H1 (cell line): ENCODE results near the gene MAN1C1. TPM values are rescaled to one million over a fixed set of nuclear protein-coding genes. Genes with fewer than 3 reads are reported as not detected.

Experiments used
- CBX5 ChIP-seq: fragments of 300-800, 300-1000 bp; sonication (generic); IDR thresholded peaks from 2 replicates; pipeline ENCODE4 v1.7.1; 2016; ENCODE audit warnings: antibody characterized with exemption, low read length, low read depth
- RBBP5 ChIP-seq: IDR thresholded peaks from 2 replicates; pipeline ENCODE4 v1.7.1; 2012; ENCODE audit warnings: low read depth, mild to moderate bottlenecking, inconsistent platforms, low read length, moderate library complexity, borderline replicate concordance
- SIN3A ChIP-seq, 2 experiments: IDR thresholded peaks in 1 of 2; conservative IDR thresholded peaks in 1 of 2; 2 replicates each; pipeline ENCODE4 v1.6.1; 2011 to 2012; ENCODE audit warnings: low read length in 2 of 2, improper control_type of control experiment in 1 of 2, low read depth in 1 of 2, mild to moderate bottlenecking in 1 of 2
- SRF ChIP-seq: IDR thresholded peaks from 2 replicates; pipeline ENCODE4 v1.6.1; 2011; ENCODE audit warnings: mild to moderate bottlenecking, low read depth, low read length, moderate library complexity
- TAF7 ChIP-seq: optimal IDR thresholded peaks from 2 replicates; pipeline ENCODE3; 2011; ENCODE audit warnings: low read depth, mild to moderate bottlenecking, inconsistent platforms, low read length, moderate library complexity, borderline replicate concordance
- TBP ChIP-seq: IDR thresholded peaks from 2 replicates; pipeline ENCODE4 v1.6.1; 2011; ENCODE audit warnings: low read depth, low read length, improper control_type of control experiment
- TEAD4 ChIP-seq: IDR thresholded peaks from 2 replicates; pipeline ENCODE4 v1.6.1; 2012; ENCODE audit warnings: low read depth, low read length, inconsistent platforms, mixed read lengths
- USF2 ChIP-seq: IDR thresholded peaks from 2 replicates; pipeline ENCODE4 v1.6.1; 2011; ENCODE audit warnings: low read length, improper control_type of control experiment
- polyA plus RNA-seq, 7 experiments: library from polyadenylated mRNA; depleted of rRNA in 3 of 7; stranded (reverse) in 5 of 7; unstranded in 2 of 7; fragments of >200 nt in 5 of 7; fragments of 200-250 nt in 2 of 7; gene quantifications; 1 replicate in 5 of 7; 2 replicates in 1 of 7; 4 replicates in 1 of 7; pipeline versions ENCODE4 v1.2.1 to v1.2.3, GENCODE V29; 2011 to 2013; ENCODE audit warnings: missing spikeins in 2 of 7, mixed read lengths in 2 of 7
- total RNA-seq: library from RNA; stranded (reverse); fragmentation: NEBNext Ultra II Directional; extraction: Animal tissue kit (Norgen Biotek cat#: 25700); gene quantifications from 2 replicates; pipeline ENCODE4 v1.2.1, GENCODE V29; 2021

Gene MAN1C1
- total and polyA plus RNA-seq, 2 of the 8 experiments (the other 6 are each of a cell fraction or from before 2014, with no cell fraction given), result 7.8 to 15.2 TPM

DNA sequence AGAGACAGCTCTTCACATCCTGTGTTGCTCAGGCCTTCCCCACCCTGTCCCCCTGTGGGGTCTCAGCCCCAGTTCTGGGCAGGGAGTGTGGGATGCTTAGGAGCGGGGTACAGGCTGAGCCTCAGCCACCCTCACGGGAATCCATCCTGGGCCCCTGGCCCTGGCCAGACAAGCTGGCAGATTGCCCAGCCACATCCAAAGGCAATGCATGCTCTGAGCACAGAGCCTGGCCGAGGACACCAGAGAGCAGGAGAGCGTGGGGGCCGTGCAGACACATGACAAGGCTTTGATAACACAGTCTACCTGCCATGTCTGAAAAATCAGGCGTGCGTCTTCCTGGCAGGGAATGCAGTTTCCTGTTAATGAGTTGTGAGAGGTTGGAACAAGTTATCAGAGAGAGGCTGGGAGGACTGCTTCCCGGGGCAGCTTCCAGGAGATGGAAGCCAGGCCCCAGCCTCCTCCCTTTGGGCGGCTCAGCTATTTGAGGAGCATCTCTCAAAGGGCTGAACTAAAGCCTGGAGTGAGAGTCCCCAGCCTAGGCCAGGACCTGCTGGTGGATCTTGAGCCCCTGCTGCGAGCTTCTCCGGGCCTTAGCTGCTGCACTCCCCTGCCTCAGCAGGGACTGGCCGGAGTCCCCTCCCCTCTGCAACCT, 111.2 kb downstream of the MAN1C1 start (continued):
- TF ChIP-seq USF2 (no peak), TAF7 (no peak), CBX5 (no peak), SIN3A (conservative IDR thresholded peaks at IDR 0.05 in 1 of 2, IDR thresholded peaks at IDR 0.05 in 1 of 2; ENCODE audit: low read depth in 1 of 2, low read length in 2 of 2) (no peak), RBBP5 (no peak), SRF (no peak), TBP (peak; percentile 18; the same call in 1 of the 2 replicates), TEAD4 (no peak)
